22Rv1 (cell line): ENCODE data around the gene DNM2.

ENCODE experiments used
- ZFX ChIP-seq: fragments of 450-650 bp; IDR thresholded peaks from 2 replicates; pipeline ENCODE4 v1.6.1; 2017; ENCODE audit warnings: antibody characterized with exemption, borderline replicate concordance
- TF ChIP-seq, protein P1 (sequence below): fragments of 450-650 bp; IDR thresholded peaks from 2 replicates; pipeline ENCODE4 v1.5.1; 2017; ENCODE audit warnings: mild to moderate bottlenecking

DNA sequence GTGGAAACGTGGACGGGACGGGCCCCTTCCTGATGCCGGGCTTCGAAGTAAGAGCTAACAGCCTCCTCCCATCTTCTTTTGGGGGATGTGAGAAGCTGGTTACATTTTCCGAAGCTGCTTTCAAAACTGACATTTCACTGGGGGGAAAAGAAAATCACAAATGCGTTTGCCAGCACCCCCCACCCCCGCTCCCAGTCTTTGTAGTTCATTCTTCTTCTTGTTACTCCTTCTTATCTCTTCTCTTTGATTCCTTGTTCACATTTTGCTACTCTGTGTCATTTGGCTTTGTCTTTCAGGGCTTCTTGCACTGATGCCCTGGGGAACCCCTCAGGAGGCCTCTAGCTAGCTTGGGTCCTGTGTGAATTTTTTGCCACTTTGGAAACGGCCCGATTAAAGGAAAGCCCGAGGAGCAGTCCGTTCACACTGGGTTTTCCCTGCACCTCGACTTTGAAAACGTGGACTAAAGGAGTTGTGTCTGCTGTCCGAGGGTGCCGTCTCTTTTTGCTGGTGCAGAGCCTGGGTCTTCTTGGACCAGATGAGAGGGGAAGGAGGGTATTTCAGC, 154.7 kb downstream of the DNM2 start:
- TF ChIP-seq, protein P1, sequence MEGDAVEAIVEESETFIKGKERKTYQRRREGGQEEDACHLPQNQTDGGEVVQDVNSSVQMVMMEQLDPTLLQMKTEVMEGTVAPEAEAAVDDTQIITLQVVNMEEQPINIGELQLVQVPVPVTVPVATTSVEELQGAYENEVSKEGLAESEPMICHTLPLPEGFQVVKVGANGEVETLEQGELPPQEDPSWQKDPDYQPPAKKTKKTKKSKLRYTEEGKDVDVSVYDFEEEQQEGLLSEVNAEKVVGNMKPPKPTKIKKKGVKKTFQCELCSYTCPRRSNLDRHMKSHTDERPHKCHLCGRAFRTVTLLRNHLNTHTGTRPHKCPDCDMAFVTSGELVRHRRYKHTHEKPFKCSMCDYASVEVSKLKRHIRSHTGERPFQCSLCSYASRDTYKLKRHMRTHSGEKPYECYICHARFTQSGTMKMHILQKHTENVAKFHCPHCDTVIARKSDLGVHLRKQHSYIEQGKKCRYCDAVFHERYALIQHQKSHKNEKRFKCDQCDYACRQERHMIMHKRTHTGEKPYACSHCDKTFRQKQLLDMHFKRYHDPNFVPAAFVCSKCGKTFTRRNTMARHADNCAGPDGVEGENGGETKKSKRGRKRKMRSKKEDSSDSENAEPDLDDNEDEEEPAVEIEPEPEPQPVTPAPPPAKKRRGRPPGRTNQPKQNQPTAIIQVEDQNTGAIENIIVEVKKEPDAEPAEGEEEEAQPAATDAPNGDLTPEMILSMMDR = no peak
- TF ChIP-seq ZFX = no peak
